ENCODE results near the gene GOLGA6L9.
"Not testable (repeated sequence)": the region's sequence is repeated elsewhere in the genome, so short reads cannot be mapped to it uniquely, and the experiment has no call there.

GRCh38 chr15:82390152-82390551, 39.5 kb upstream of the GOLGA6L9 start:
- TF ChIP-seq CTCF, POLR2A, POLR2AphosphoS5 (IDR thresholded peaks at IDR 0.05): not testable (repeated sequence)
